CD4-positive, CD25-positive, alpha-beta regulatory T cell (primary cell): Measurements from ENCODE around the gene KIF6. TPM values are rescaled to one million over a fixed set of nuclear protein-coding genes. Genes with fewer than 3 reads are reported as not detected.
"Not testable (repeated sequence)": the region's sequence is repeated elsewhere in the genome, so short reads cannot be mapped to it uniquely, and the experiment has no call there.

Experiments
- ATAC-seq, 2 donors: fragments of 150-1000 bp; cut with Tn5 transposase; one replicate each; pipeline ENCODE4 v1.10.0; 2021; ENCODE audit warnings: low read depth in 2 of 2, moderate number of reproducible peaks in 2 of 2, moderate library complexity in 1 of 2
- DNase-seq, 3 donors: peaks; one replicate each; pipeline versions ENCODE4 v3.0.0 to v3.0.0-alpha.2; 2012 to 2022; ENCODE audit warnings: mixed read lengths in 1 of 3
- H3K27ac ChIP-seq: one replicate; pipeline ENCODE4 v1.7.0; 2013; ENCODE audit warnings: mild to moderate bottlenecking, low read length; ENCODE audit not compliant: insufficient read depth, poor library complexity, severe bottlenecking
- H3K27me3 ChIP-seq: one replicate; pipeline ENCODE4 v1.7.0; 2013; ENCODE audit warnings: low read length; ENCODE audit not compliant: control insufficient read depth, insufficient read depth
- H3K36me3 ChIP-seq: one replicate; pipeline ENCODE4 v1.7.0; 2013; ENCODE audit warnings: mild to moderate bottlenecking, low read length, moderate library complexity; ENCODE audit not compliant: control insufficient read depth, insufficient read depth
- H3K4me1 ChIP-seq: 2 replicates; pipeline ENCODE4 v1.7.0; 2013; ENCODE audit warnings: mild to moderate bottlenecking, low read length; ENCODE audit not compliant: insufficient read depth, control insufficient read depth, poor library complexity, severe bottlenecking
- H3K4me3 ChIP-seq: one replicate; pipeline ENCODE4 v1.7.0; 2013; ENCODE audit warnings: low read depth, mild to moderate bottlenecking, low read length, moderate library complexity
- H3K9me3 ChIP-seq, 2 experiments: 1 replicate in 1 of 2; 2 replicates in 1 of 2; pipeline ENCODE4 v1.7.0; 2013; ENCODE audit warnings: low read length in 2 of 2, mild to moderate bottlenecking in 1 of 2, moderate library complexity in 1 of 2; ENCODE audit not compliant: control insufficient read depth in 2 of 2
- H3K27ac Mint-ChIP-seq, 3 donors: one replicate each; pipeline ENCODE4 v1.8.0; 2020 to 2022; ENCODE audit warnings: mild to moderate bottlenecking in 3 of 3, mixed read lengths in 3 of 3, moderate library complexity in 2 of 3
- H3K27me3 Mint-ChIP-seq: one replicate; pipeline ENCODE4 v1.8.0; 2022; ENCODE audit warnings: mild to moderate bottlenecking, mixed read lengths
- H3K36me3 Mint-ChIP-seq: one replicate; pipeline ENCODE4 v1.8.0; 2020; ENCODE audit warnings: mixed read lengths
- H3K4me1 Mint-ChIP-seq, 4 donors: one replicate each; pipeline ENCODE4 v1.8.0; 2020 to 2022; ENCODE audit warnings: mixed read lengths in 4 of 4, mild to moderate bottlenecking in 1 of 4
- H3K4me3 Mint-ChIP-seq, 4 donors: one replicate each; pipeline ENCODE4 v1.8.0; 2020 to 2022; ENCODE audit warnings: mild to moderate bottlenecking in 4 of 4, mixed read lengths in 4 of 4, moderate library complexity in 3 of 4
- H3K9me3 Mint-ChIP-seq, 7 donors: one replicate each; pipeline ENCODE4 v1.8.0; 2020 to 2022; ENCODE audit warnings: mixed read lengths in 7 of 7, mild to moderate bottlenecking in 3 of 7, moderate library complexity in 2 of 7
- polyA plus RNA-seq, 4 donors: library from polyadenylated mRNA; unstranded; fragments of 300-500 nt; fragmentation: Illumina TruSeq; gene quantifications; one replicate each; pipeline ENCODE4 v1.2.3, GENCODE V29; 2021
- total RNA-seq: library from RNA; stranded (reverse); gene quantifications from one replicate; pipeline ENCODE4 v1.2.3, GENCODE V29; 2022

Gene KIF6
- total and polyA plus RNA-seq, 5 donors from 2014 or later, result not detected

- DNase-seq, result no peak
- H3K36me3 Mint-ChIP-seq, result no peaks in the 10 kb centered on the region
- H3K4me3 Mint-ChIP-seq, result no peak overlapping the region
- peaks cover 0 to 2% (median 0%) of the 10 kb centered on the region in 7 donors for H3K9me3 Mint-ChIP-seq
- Histone ChIP-seq H3K4me1 (no peaks in the 10 kb centered on the region), H3K9me3 (no peaks in the 10 kb centered on the region), H3K4me3 (no peak overlapping the region), H3K27me3 (no peaks in the 10 kb centered on the region), H3K36me3 (no peaks in the 10 kb centered on the region), H3K27ac (no peak overlapping the region)
- no peak for ATAC-seq
- H3K27me3 Mint-ChIP-seq, result no peaks in the 10 kb centered on the region
- no peaks in the 10 kb centered on the region for H3K4me1 Mint-ChIP-seq
- H3K27ac Mint-ChIP-seq, result peak overlapping the region in 2 of 3 donors; percentile 5 to 44
Observed at GRCh38 chr6:39294899-39295298, 430.3 kb downstream of the KIF6 start.

DNA sequence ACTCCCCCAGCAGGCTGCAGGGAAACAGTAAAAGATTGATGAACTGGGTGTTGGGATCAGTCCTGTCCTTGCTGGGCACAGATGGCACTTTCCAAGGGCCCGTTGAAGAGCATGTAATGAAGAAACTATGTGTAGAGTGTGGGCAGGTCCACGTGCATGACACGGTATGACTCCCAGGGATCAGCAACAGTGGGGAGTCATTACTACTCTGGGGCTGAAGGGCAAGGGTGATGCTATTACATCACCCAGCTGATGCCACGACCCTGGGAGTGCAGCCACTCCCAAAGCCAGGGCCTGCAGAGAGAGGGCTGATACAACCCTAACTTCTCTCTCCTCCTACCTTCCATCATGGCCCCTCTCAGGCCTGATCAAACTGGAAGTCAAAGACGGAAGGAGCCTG lies 431.1 kb downstream of the KIF6 start:
- Histone ChIP-seq H3K9me3 (no peaks in the 10 kb centered on the region), H3K4me1 (no peaks in the 10 kb centered on the region), H3K4me3 (no peak overlapping the region), H3K27me3 (no peaks in the 10 kb centered on the region), H3K27ac (no peak overlapping the region), H3K36me3 (no peaks in the 10 kb centered on the region)
- H3K9me3 Mint-ChIP-seq, result peaks cover 0 to 2% (median 0%) of the 10 kb centered on the region in 7 donors
- no peaks in the 10 kb centered on the region for H3K27me3 Mint-ChIP-seq
- H3K4me1 Mint-ChIP-seq, result no peaks in the 10 kb centered on the region
- no peak overlapping the region for H3K4me3 Mint-ChIP-seq
- ATAC-seq (no peak), DNase-seq (no peak)
- H3K27ac Mint-ChIP-seq, result no peak overlapping the region
- no peaks in the 10 kb centered on the region for H3K36me3 Mint-ChIP-seq

DNA sequence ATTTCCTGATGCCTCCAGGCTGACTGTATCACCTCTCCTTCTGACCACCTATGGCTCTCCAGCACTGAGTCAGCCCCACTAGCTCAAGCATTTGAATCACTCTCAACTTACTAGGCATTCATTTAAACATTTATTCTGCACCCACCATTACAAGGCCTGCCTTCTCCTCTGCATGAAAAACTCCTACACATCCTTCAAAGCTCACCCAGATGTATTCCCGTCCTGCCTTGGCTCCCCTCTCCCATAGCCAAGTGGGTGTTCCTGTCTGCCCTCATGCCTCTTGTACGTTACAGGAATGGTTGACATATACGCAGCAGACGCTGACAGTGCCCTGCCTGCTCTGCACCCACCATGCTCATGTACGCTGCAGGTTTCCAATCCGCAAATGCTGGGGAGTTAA lies 432.6 kb downstream of the KIF6 start:
- Histone ChIP-seq H3K4me3 (no peak overlapping the region), H3K36me3 (no peaks in the 10 kb centered on the region), H3K9me3 (no peaks in the 10 kb centered on the region), H3K4me1 (no peaks in the 10 kb centered on the region), H3K27me3 (no peaks in the 10 kb centered on the region), H3K27ac (no peak overlapping the region)
- H3K9me3 Mint-ChIP-seq, result peaks cover 0 to 2% (median 0%) of the 10 kb centered on the region in 7 donors
- no peaks in the 10 kb centered on the region for H3K4me1 Mint-ChIP-seq
- H3K36me3 Mint-ChIP-seq, result no peaks in the 10 kb centered on the region
- no peak for ATAC-seq
- DNase-seq, result no peak
- H3K27me3 Mint-ChIP-seq, result no peaks in the 10 kb centered on the region
- H3K4me3 Mint-ChIP-seq, result no peak overlapping the region
- H3K27ac Mint-ChIP-seq, result no peak overlapping the region

DNA sequence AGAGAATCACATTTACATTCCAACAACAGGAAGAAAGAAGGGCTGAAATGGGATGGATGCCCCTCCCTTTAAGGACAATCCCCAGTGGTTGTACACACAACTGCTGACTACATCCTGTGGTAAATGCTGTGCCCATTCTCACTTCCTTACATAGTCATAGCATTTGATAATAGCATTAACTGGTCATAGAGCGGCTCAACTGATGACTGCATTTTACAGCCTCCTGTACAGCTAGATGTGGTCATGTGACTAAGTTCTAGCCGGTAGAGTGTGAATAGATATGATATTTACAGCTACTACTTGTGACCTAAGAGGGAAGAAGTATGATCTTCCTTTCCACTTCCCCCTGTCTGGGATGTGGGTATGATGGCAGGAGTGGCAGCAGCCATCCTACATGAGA lies 435.7 kb downstream of the KIF6 start:
- H3K4me3 Mint-ChIP-seq, result no peak overlapping the region
- no peaks in the 10 kb centered on the region for H3K27me3 ChIP-seq
- H3K9me3 Mint-ChIP-seq, result peaks cover 0 to 2% (median 0%) of the 10 kb centered on the region in 7 donors
- no peaks in the 10 kb centered on the region for H3K36me3 Mint-ChIP-seq
- no peaks in the 10 kb centered on the region for H3K9me3 ChIP-seq
- no peak for DNase-seq
- H3K27me3 Mint-ChIP-seq, result no peaks in the 10 kb centered on the region
- no peak overlapping the region for H3K27ac Mint-ChIP-seq
- no peak for ATAC-seq
- no peaks in the 10 kb centered on the region for H3K4me1 ChIP-seq
- no peak overlapping the region for H3K4me3 ChIP-seq
- no peak overlapping the region for H3K27ac ChIP-seq
- H3K36me3 ChIP-seq, result no peaks in the 10 kb centered on the region
- H3K4me1 Mint-ChIP-seq, result no peaks in the 10 kb centered on the region

- Histone ChIP-seq H3K27me3 (no peaks in the 10 kb centered on the region), H3K9me3 (no peaks in the 10 kb centered on the region), H3K4me1 (no peaks in the 10 kb centered on the region), H3K36me3 (no peaks in the 10 kb centered on the region), H3K4me3 (no peak overlapping the region), H3K27ac (no peak overlapping the region)
- Mint-ChIP-seq H3K36me3 (no peaks in the 10 kb centered on the region), H3K27ac (no peak overlapping the region), H3K4me1 (no peaks in the 10 kb centered on the region), H3K4me3 (no peak overlapping the region), H3K9me3 (peaks cover 0 to 2% (median 0%) of the 10 kb centered on the region in 7 donors), H3K27me3 (no peaks in the 10 kb centered on the region)
- DNase-seq, result no peak
- ATAC-seq, result no peak
Observed at GRCh38 chr6:39287601-39288000, 437.6 kb downstream of the KIF6 start.

GRCh38 chr6:39286596-39286995 lies 438.6 kb downstream of the KIF6 start:
- H3K36me3 Mint-ChIP-seq, H3K27me3 Mint-ChIP-seq, H3K4me1 ChIP-seq, H3K27ac Mint-ChIP-seq, ATAC-seq, H3K4me3 Mint-ChIP-seq, H3K9me3 ChIP-seq, H3K9me3 Mint-ChIP-seq, H3K27me3 ChIP-seq, H3K4me1 Mint-ChIP-seq, H3K27ac ChIP-seq, H3K4me3 ChIP-seq, H3K36me3 ChIP-seq, DNase-seq: not testable (repeated sequence)

DNA sequence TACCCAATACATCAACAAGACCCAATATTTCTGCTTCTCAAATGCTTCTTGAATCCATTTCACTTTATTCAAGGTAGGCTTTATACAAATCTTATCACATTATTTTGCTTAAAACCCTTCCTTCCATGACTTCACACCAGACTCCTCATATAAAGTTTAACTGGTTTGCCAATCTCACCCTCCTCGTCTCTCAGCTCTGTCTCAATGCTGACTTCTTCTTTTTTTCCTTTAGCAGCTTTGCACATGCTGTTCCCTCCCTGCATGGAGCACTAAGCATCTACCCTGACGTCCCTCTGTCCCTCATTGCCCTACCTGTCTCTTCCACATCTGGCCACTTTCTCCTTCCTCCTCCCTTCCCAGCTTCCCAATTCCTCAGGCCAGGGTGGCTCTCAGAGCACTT lies 442.4 kb downstream of the KIF6 start:
- H3K9me3 ChIP-seq, result no peaks in the 10 kb centered on the region
- Mint-ChIP-seq H3K9me3 (peaks cover 0 to 2% (median 0%) of the 10 kb centered on the region in 7 donors), H3K27me3 (no peaks in the 10 kb centered on the region), H3K27ac (no peak overlapping the region), H3K36me3 (no peaks in the 10 kb centered on the region), H3K4me1 (no peaks in the 10 kb centered on the region), H3K4me3 (no peak overlapping the region)
- DNase-seq (no peak), ATAC-seq (no peak)
- H3K4me1 ChIP-seq, result no peaks in the 10 kb centered on the region
- no peak overlapping the region for H3K4me3 ChIP-seq
- no peaks in the 10 kb centered on the region for H3K27me3 ChIP-seq
- no peaks in the 10 kb centered on the region for H3K36me3 ChIP-seq
- no peak overlapping the region for H3K27ac ChIP-seq

DNA sequence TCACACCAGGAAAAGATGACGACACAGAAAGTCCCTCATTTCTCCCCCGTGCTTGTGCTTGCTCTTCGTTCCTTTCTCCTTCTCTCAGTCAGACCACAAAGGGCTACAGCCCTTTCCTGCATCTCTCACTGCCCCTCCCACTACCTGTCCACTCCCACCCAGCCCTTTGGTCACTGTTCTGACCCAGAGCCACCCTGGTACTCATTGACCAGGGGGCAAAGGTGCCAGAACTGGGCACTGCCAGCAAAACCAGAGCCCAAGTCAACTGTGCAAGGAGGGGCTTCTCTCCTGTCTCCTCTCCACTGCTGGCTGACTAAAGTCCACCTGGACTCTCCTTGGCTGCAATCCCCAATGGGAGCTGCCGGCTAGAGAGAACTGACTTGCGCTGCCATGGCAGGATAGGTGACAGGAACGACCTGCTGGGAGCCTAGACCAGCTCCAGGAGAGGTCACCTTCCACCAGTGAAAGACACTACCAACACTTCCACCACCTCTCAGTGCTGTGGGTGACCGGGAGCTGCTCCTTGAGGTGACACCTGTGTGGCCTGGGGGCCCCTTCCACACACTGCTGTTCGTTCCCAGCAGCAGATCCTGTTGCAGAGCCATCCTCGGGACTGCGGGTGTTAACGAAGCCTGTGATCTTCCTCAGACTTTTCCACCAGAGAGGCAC lies 443.8 kb downstream of the KIF6 start:
- Mint-ChIP-seq H3K4me1 (no peaks in the 10 kb centered on the region), H3K9me3 (peaks cover 0 to 2% (median 0%) of the 10 kb centered on the region in 7 donors), H3K27me3 (no peaks in the 10 kb centered on the region), H3K27ac (no peak overlapping the region), H3K36me3 (no peaks in the 10 kb centered on the region), H3K4me3 (no peak overlapping the region)
- Histone ChIP-seq H3K4me3 (no peak overlapping the region), H3K9me3 (no peaks in the 10 kb centered on the region), H3K4me1 (no peaks in the 10 kb centered on the region), H3K27ac (no peak overlapping the region), H3K27me3 (no peaks in the 10 kb centered on the region), H3K36me3 (no peaks in the 10 kb centered on the region)
- DNase-seq (no peak), ATAC-seq (no peak)
